Activated naive CD8-positive, alpha-beta T cell treated with anti-CD3 and anti-CD28 coated beads, Interleukin-2, amount 10 ng/mL, durations not matched to agents 7 days and 5 days (primary cell): ENCODE measurements around the gene NOMO2. TPM values are rescaled to one million over a fixed set of nuclear protein-coding genes. Genes with fewer than 3 reads are reported as not detected.
A peak's percentile ranks its signal among the peaks of the same experiment; 100 is the strongest.
"Not testable (repeated sequence)": the region's sequence is repeated elsewhere in the genome, so short reads cannot be mapped to it uniquely, and the experiment has no call there.

Experiments used
- ATAC-seq: fragments of 150-1000 bp; cut with Tn5 transposase; one replicate; pipeline ENCODE4 v1.10.0; 2021; ENCODE audit warnings: low read depth, moderate library complexity
- POLR2A ChIA-PET: fragments of 350-600 bp; sonication (Branson Sonifier 250); formaldehyde crosslinking; loops from one replicate; lab custom pipeline; 2021; ENCODE audit warnings: antibody characterized with exemption; lab: Charles Lee
- DNase-seq: peaks from one replicate; pipeline ENCODE4 v3.0.0; 2021
- H3K27ac Mint-ChIP-seq: one replicate; pipeline ENCODE4 v1.8.0; 2022; ENCODE audit warnings: mild to moderate bottlenecking, mixed read lengths
- H3K27me3 Mint-ChIP-seq: one replicate; pipeline ENCODE4 v1.8.0; 2022; ENCODE audit warnings: mild to moderate bottlenecking, moderate library complexity, mixed read lengths
- H3K36me3 Mint-ChIP-seq: one replicate; pipeline ENCODE4 v1.8.0; 2021; ENCODE audit warnings: mild to moderate bottlenecking, mixed read lengths
- H3K4me1 Mint-ChIP-seq: one replicate; pipeline ENCODE4 v1.8.0; 2021; ENCODE audit warnings: mixed read lengths
- H3K4me3 Mint-ChIP-seq: one replicate; pipeline ENCODE4 v1.8.0; 2022; ENCODE audit warnings: mild to moderate bottlenecking, moderate library complexity, mixed read lengths
- H3K9me3 Mint-ChIP-seq: one replicate; pipeline ENCODE4 v1.8.0; 2021; ENCODE audit warnings: mixed read lengths
- total RNA-seq, 2 experiments: library from RNA; stranded (reverse); gene quantifications; one replicate each; pipeline ENCODE4 v1.2.3, GENCODE V29; 2021

Gene NOMO2
- total RNA-seq, 2 experiments from 2014 or later = 67.3 to 72.1 TPM

DNA sequence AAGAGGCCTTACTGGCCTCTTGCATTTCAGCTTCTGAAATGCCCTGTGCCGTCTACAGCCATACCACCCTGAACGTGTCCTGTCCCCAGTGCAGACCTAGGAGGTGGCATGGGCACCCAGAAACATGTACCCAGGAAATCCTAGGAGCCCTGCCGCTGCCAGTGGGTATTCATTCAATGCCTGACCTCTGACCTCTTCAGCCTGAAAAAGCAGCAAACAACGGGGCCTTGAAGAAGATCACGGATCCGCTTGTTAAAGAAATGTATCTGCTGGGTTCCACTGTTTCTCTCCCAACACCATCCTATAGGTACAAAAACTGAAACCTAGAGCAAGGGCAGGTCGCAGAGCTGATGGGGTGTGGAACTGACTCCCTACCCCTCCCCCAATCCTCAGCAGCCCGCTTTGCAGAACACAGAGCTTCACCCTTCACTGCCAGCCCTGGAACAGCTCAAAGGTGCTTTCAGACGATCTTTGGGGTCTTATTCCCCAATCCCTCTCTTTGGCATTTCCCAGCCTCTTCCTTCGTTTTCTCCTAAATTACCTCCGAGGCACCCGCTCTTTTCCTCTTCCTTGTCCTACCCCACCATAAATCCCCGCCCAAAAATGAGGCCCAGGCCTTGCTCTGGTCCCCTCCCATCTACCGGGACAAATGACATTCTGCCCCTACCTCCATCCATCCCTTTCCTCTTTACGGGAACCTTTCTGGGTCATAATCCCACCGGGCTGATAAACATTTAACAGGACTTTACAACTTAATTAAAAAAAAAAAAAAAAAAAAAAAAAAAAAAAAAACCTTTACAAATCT lies 1.3 kb downstream of the NOMO2 start:
- H3K36me3 Mint-ChIP-seq, ATAC-seq, POLR2A ChIA-PET, H3K27me3 Mint-ChIP-seq, DNase-seq, H3K9me3 Mint-ChIP-seq: not testable (repeated sequence)
- H3K4me3 Mint-ChIP-seq = peak overlapping the region; percentile 75
- H3K27ac Mint-ChIP-seq = peak overlapping the region; percentile 70
- peaks cover 11% of the 10 kb centered on the region for H3K4me1 Mint-ChIP-seq

DNA sequence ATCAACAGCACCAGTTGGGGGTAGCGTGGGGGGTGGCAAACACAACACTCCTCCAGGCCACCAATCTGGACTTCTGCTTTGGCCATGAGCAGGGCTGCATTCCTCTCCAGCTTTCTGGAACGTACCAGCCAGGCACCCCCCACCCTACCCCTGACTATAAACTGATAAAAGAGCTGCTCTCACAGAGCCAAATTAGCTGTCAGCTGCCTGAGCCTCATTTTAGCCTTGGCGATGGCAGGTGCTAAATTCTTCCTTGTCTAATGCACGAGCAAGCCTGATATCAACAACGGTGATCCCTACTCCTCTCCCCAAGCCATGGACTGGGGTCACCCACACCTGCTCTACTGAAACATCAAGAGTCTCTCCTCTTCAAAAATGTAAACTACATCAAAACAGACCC lies 8.2 kb downstream of the NOMO2 start:
- H3K36me3 Mint-ChIP-seq, DNase-seq, H3K9me3 Mint-ChIP-seq, ATAC-seq, H3K27ac Mint-ChIP-seq, H3K4me1 Mint-ChIP-seq, H3K27me3 Mint-ChIP-seq, POLR2A ChIA-PET, H3K4me3 Mint-ChIP-seq: not testable (repeated sequence)

DNA sequence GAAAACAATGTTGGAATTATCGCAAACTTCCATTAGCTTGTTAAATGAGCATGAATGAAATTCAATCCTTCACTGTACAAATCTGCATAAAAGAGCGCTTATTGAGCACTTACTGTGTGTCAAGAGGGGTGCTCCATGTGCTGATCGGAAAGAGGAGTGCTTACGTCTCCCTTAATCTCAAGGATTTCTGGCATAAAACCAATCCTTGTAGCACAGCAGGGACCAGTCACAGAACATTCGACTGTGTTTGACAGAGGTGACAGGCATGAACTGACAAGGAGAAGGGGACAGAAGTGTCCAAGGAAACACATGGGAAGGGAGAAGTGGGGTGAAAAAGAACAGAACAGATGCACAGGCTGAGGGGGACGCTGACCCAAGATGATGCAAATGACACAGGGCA lies 14.5 kb downstream of the NOMO2 start:
- H3K27me3 Mint-ChIP-seq, H3K9me3 Mint-ChIP-seq, POLR2A ChIA-PET, ATAC-seq, H3K36me3 Mint-ChIP-seq, DNase-seq, H3K27ac Mint-ChIP-seq, H3K4me1 Mint-ChIP-seq, H3K4me3 Mint-ChIP-seq: not testable (repeated sequence)

DNA sequence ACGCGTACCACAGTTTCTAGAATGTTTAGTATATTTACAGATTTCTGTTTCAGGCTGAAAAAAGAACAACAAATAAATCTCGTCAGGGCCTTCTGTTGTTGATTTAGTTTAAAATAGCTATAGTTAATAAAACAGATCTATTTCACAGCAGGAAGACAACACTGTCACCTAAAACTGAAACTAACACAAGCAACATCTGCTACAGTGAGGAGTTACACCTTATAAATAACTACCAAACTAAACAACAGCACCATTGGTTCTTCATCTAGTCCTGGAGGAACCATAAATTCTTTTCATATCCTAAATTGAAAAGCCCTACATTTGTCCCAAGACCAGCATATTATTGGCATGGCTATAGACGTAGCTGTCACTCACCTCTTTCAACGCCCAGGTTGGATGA lies 15.0 kb downstream of the NOMO2 start:
- H3K9me3 Mint-ChIP-seq, H3K4me1 Mint-ChIP-seq, POLR2A ChIA-PET, ATAC-seq, DNase-seq, H3K27me3 Mint-ChIP-seq, H3K36me3 Mint-ChIP-seq, H3K27ac Mint-ChIP-seq, H3K4me3 Mint-ChIP-seq: not testable (repeated sequence)

DNA sequence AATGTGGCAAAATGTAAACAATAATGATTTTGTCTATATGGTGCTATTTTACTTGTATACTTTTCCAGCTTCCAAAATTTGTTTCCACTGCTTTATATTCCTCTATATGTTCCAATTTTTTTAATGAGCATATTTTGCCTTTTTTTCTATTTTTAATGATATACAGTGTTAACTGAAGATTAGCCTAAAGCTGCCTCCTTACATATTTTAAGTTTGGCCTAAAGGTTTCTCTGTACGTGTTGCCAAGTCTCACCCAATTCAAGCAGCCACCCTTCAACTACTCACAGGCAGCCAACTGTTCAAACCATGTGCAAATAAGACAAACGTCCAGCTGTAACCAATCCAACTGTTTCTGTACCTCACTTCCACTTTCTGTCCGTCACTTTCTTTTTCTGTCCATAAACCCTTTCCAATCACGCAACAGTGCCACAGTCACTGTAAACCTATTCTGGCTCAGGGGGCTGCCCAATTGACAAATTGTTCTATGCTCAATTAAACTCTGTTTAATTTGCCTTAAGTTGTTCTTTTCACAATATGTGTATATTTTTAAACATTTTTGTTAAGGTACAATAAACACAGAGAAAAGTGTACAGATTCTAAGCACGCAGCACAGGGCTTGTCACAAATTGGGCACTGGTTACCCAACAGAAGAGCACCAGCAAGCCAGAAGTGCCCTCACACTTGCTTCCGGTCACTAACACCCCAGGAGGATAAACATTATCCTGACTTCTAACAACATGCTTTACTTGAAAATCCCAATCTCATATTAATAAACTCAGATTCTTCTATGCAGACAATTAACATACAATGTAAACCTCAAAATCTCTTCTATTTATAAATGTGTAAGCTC lies 17.4 kb downstream of the NOMO2 start:
- H3K9me3 Mint-ChIP-seq, H3K27me3 Mint-ChIP-seq, H3K36me3 Mint-ChIP-seq, H3K4me1 Mint-ChIP-seq, H3K27ac Mint-ChIP-seq, DNase-seq, H3K4me3 Mint-ChIP-seq, ATAC-seq, POLR2A ChIA-PET: not testable (repeated sequence)

DNA sequence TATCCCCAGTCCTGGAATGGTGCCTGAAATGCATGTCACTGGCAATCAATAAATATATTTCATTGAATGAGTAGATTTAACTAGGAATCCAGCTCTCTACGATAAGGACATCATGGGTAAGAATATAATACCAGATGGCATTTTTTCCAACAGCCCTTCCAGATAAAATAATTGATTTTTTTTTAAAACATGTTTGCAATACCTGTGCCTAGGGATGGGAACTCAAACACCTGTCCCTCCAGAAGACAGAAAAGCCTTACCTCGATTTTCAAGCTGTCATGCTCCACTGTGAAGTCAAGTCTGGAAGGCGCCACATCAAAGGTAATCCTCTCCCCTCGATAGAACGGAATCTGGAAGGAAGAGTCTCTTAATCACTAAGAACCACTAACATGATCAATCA lies 20.0 kb downstream of the NOMO2 start:
- H3K4me3 Mint-ChIP-seq, H3K4me1 Mint-ChIP-seq, POLR2A ChIA-PET, ATAC-seq, DNase-seq, H3K27ac Mint-ChIP-seq, H3K36me3 Mint-ChIP-seq, H3K9me3 Mint-ChIP-seq, H3K27me3 Mint-ChIP-seq: not testable (repeated sequence)

DNA sequence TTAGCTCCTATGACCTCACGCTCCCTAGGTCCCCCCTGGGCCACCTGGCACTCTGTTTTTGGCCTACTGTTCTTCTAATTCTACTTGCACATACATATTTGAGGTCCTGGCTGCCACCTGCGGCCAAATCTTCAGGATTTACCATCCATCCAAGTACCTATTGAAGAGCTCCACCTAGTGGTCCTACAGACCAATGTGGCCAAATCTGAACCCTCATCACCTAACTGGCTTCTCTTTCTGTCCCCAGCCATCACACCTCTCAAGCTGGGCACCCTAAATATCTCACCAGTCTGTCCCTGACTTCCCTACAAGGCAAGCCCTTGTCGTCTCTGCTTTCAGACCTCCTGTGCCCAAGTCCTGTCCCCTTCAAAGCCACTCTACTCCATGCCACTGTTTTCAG lies 24.9 kb downstream of the NOMO2 start:
- H3K36me3 Mint-ChIP-seq, POLR2A ChIA-PET, H3K4me1 Mint-ChIP-seq, H3K27ac Mint-ChIP-seq, DNase-seq, H3K4me3 Mint-ChIP-seq, H3K27me3 Mint-ChIP-seq, H3K9me3 Mint-ChIP-seq: not testable (repeated sequence)
- peak; percentile 61 for ATAC-seq

DNA sequence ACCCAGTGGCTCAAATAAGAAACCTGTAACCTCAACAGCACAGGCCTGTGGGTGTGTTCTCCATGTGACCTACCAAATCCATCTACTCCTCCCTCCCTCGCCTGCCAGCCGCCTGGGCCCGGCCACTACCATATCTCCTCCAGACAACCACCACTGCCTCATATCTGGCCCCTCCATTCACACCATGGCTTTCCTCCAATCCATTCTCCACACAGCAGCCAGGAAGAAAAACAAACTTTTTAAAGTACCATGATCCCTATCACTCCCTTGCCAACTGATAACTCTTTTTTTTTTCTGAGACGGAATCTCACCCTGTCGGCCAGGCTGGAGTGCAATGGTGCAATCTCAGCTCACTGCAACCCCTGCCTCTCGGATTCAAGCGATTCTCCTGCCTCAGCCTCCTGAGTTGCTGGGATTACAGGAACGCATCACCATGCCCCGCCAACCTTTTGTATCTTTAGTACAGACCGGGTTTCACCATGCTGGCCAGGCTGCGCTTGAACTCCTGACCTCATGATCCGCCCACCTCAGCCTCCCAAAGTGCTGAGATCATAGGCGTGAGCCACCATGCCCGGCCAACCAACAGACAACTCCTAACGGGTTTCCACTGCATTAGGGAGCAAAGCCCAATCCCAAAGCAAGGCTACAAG lies 26.3 kb downstream of the NOMO2 start:
- H3K4me1 Mint-ChIP-seq, DNase-seq, POLR2A ChIA-PET, H3K27ac Mint-ChIP-seq, H3K4me3 Mint-ChIP-seq, H3K9me3 Mint-ChIP-seq, H3K27me3 Mint-ChIP-seq, ATAC-seq, H3K36me3 Mint-ChIP-seq: not testable (repeated sequence)

DNA sequence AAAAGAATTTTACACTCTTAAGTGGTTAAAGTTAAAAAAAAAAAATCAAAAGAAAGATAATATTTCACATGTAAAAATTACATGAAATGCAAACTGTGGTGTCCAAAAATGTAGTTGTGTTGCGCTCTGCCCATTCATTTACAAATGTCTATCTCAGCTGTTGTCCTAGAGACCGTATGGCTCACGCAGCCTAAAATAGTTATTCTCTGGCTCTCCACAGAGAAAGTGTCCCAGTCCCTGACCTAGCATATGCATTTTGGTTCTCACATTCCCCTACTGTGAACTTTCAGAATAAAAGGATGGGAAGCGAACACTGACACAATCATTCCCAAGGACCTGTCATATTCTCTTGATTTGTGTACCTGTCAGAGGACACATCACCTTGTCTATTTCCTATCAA lies 27.6 kb downstream of the NOMO2 start:
- ATAC-seq, H3K4me1 Mint-ChIP-seq, H3K27me3 Mint-ChIP-seq, H3K36me3 Mint-ChIP-seq, DNase-seq, H3K4me3 Mint-ChIP-seq, H3K9me3 Mint-ChIP-seq, H3K27ac Mint-ChIP-seq, POLR2A ChIA-PET: not testable (repeated sequence)

DNA sequence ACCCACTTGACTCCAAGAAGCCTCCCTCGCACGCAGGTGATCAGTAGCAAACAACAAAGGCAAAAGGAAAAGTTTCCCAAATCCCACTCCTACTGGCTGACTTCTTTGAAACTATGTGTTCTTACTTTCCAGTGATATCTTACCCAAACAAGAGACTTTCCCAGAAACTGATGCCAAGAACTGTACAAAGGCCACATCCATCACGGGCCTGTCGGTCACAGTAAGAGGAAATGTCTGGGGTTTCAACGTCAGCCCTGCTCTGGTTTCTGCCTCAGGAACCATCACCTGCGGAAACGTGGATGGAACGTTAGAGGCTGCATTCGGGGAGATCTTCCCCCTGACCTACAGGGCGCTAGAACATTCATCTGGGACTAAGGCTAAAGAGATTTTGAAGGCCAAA lies 30.6 kb downstream of the NOMO2 start:
- H3K27ac Mint-ChIP-seq, H3K36me3 Mint-ChIP-seq, ATAC-seq, DNase-seq, H3K9me3 Mint-ChIP-seq, H3K27me3 Mint-ChIP-seq, H3K4me1 Mint-ChIP-seq, H3K4me3 Mint-ChIP-seq, POLR2A ChIA-PET: not testable (repeated sequence)

DNA sequence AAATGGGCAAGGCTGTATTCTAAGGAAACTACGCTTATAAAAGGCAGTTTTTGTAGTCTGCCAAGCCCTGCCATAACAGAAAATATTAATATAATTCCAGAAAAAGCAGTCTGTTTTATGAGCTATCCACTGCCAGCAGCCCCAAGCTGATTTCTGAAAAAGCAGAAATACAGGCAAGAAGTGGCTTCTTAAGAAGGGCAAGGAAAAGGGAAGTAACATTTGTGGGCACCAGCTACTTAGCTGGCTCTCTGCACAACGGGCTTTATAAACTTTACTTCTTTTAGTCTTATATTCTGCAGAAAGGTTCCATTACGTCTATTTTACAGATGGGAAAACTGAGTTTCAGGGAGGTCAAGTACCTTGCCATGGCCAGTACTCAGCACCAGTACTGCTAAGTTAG lies 31.6 kb downstream of the NOMO2 start:
- POLR2A ChIA-PET, H3K4me3 Mint-ChIP-seq, DNase-seq, ATAC-seq, H3K27me3 Mint-ChIP-seq, H3K4me1 Mint-ChIP-seq, H3K27ac Mint-ChIP-seq, H3K9me3 Mint-ChIP-seq, H3K36me3 Mint-ChIP-seq: not testable (repeated sequence)

DNA sequence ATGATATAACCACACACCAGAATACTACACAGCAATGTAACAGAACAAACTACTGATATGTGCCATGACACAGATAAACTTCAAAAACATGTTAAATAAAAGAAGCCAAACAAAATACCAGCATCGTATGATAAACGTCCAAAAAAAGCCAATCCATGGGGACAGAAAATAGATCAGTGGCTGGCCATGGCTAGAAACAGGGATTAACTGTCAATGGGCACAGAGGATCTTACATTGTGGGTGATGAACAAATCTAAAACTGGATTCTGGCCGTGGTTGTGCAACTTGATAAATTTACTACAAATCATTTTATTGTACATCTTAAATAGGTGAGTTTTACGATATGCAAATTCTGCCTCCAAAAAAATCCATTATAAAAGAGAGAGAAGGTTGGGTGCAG lies 35.4 kb downstream of the NOMO2 start:
- H3K9me3 Mint-ChIP-seq, DNase-seq, POLR2A ChIA-PET, H3K4me3 Mint-ChIP-seq, H3K27ac Mint-ChIP-seq, ATAC-seq, H3K36me3 Mint-ChIP-seq, H3K27me3 Mint-ChIP-seq, H3K4me1 Mint-ChIP-seq: not testable (repeated sequence)

DNA sequence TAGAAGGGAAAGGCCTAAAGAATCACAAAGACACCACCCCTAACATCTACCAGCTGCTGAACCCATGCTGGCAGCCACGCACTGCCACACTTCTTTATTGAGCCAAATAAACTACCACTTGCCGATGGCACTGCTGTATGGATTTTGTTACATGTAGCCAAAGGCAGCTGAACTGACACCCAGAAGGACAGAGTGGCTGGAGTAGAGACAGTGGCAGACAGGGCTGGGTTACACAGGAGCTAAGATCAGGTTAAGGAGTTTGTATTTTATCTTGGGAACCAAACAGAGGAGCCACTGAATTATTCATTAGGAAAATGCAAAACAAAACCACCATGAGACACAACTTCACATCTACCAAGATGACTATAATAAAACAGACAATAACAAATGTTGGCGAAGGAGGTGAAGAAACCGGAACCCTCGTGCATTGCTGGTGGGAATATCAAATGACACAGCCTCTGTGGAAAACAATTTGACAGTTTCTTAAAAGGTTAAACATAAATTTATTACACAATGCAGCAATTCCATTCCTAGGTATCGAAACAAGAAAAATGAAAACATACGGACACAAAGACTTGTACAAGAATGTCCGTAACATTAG lies 35.9 kb downstream of the NOMO2 start:
- DNase-seq, ATAC-seq, H3K4me3 Mint-ChIP-seq, H3K9me3 Mint-ChIP-seq, H3K27ac Mint-ChIP-seq, POLR2A ChIA-PET, H3K27me3 Mint-ChIP-seq, H3K36me3 Mint-ChIP-seq, H3K4me1 Mint-ChIP-seq: not testable (repeated sequence)
